ENCODE results near the gene UBQLNL.

UBQLNL gene, protein sequence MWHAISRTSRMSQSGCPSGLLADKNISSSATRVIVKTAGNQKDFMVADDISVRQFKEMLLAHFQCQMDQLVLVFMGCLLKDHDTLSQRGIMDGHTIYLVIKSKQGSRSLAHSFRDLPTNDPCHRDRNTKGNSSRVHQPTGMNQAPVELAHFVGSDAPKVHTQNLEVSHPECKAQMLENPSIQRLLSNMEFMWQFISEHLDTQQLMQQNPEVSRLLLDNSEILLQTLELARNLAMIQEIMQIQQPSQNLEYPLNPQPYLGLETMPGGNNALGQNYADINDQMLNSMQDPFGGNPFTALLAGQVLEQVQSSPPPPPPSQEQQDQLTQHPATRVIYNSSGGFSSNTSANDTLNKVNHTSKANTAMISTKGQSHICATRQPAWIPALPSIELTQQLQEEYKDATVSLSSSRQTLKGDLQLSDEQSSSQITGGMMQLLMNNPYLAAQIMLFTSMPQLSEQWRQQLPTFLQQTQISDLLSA

DNA sequence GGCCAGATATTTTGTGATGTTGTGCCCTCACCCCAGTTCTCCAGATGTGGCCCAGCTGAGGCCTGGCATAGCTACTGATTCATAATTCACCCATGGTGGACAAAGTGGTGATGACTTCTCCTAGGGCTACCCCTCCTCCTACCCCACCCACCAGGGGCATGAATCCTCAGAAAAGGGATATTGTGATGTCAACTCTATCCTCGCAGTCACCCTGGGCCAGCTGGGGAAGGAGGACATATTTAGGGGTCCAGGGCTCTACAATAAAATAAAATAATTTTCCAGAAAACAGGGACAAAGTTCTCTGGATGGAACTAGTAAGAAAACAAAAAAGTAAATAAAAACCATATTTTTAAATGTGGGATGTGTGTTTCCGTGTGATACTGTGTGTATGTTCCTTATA, at the start of gene UBQLNL:
Gene UBQLNL, minus strand, starts transcription at position 101 of the 400 bp plus-strand sequence. CDS start 258 bp downstream, outside the sequence.
- H3K4me3 ChIP-seq (ENCODE audit: low read length), result no peak within 1 kb of the TSS
- no peak for TF ChIP-seq ZNF274 (IDR thresholded peaks at IDR 0.05; ENCODE audit: low read depth, low read length)

DNA sequence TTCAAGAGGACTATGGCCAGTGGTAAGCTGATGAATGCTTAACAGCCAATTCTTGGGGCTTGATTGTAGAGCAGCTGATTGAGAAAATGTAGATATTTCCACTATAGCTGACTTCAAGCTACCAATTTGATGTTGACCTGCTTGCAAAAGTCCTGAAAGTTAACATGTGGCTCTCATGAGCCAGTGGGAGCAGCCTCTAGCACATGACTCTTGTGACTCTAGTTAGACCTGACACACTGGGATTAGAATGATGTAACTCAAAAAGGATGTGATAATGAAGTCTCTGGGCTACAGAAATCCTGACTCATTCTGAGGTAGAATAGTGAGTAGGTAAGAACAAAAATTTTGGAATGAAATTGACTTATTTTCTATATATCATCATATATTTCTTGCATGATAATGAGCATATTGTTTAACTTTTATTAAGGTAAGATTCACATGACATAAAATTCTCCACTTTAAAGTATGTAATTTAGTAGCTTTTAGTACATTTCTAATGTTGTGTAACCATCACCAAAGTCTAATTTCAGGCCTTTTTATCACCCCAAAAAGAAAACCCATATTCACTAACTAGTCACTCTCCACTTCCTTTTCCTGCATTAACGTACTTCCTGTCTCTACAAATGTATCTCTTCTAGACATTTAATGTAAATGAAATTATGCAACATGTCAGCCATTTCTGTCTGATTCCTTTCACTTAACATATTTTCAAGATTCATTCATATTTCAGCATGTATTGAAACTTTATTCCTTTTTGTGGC, 47.9 kb upstream of the UBQLNL start:
- TF ChIP-seq ZNF274 (IDR thresholded peaks at IDR 0.05; ENCODE audit: low read depth, low read length), result no peak

DNA sequence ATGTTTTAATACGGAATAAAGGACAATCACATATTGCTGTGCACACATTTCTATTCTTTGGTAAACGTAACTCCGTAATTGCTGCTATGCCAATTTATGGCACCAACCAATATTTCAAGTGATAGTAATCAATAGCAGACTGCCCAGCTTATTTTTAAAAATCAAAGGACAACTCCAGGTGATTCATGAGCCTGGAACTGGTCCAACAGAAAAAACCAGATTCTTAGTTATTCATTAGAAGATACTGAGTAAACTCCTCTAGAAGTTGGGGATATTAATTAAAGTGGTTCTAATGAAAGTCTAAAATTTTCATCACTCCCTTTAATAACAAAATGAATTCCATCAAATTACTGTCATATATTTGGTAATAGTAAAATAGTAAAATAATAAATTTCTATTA, 41.3 kb upstream of the UBQLNL start:
- no peak for TF ChIP-seq ZNF274 (IDR thresholded peaks at IDR 0.05; ENCODE audit: low read depth, low read length)
- H3K4me3 ChIP-seq (ENCODE audit: low read length), result no peak overlapping the region

More for the DNA sequence above, 47.9 kb upstream of the UBQLNL start:
- H3K4me3 ChIP-seq (ENCODE audit: low read length), result no peak overlapping the region

DNA sequence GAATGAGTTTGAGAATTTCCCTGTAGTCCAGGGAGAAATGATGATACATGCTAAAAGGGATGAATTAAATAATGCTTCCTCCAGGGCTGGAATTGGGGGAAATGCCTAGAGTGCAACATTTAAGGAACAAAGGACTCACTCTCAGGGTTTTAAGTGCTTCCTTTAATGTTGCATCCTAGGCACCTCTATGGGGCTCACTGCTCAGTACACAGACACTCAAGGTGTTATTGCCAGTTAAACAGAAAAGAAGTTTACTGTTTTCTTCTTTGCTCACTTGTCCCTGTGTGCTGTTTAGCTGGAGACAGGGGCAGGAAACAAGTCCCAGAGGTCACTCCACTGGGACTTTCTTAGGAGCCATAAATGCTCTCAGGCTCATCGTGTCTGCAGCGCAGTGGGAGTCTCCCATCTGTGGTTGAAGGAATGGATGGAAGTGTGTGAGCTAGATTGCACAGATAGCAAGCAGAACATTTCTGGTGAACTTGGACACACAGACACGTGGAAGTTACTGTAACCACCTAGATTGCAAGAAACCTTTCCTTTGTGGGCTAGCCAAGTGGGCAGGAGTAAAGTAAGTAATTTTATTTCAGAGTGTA, 40.2 kb upstream of the UBQLNL start:
- TF ChIP-seq ZNF274 (IDR thresholded peaks at IDR 0.05; ENCODE audit: low read depth, low read length), result no peak
- H3K4me3 ChIP-seq (ENCODE audit: low read length), result no peak overlapping the region

DNA sequence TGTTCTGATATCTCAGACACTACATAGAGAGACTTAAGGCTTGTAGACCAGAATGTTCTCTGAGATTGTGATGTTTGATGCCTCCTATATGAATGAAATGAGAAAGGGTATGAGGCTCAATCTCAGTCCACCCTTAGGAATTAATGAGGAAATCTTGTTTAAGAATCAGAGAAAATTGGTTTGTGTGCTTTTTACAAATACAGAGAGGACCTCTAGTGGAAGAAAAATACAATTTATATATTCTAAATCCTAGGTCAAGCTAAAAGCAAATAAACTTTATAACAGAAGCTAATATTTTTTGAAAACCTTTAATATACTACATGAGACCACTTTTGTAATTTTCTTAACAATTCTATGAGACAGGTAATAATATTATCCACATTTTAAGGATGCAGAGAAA, 36.8 kb upstream of the UBQLNL start:
- no peak overlapping the region for H3K4me3 ChIP-seq (ENCODE audit: low read length)
- TF ChIP-seq ZNF274 (IDR thresholded peaks at IDR 0.05; ENCODE audit: low read depth, low read length), result no peak

DNA sequence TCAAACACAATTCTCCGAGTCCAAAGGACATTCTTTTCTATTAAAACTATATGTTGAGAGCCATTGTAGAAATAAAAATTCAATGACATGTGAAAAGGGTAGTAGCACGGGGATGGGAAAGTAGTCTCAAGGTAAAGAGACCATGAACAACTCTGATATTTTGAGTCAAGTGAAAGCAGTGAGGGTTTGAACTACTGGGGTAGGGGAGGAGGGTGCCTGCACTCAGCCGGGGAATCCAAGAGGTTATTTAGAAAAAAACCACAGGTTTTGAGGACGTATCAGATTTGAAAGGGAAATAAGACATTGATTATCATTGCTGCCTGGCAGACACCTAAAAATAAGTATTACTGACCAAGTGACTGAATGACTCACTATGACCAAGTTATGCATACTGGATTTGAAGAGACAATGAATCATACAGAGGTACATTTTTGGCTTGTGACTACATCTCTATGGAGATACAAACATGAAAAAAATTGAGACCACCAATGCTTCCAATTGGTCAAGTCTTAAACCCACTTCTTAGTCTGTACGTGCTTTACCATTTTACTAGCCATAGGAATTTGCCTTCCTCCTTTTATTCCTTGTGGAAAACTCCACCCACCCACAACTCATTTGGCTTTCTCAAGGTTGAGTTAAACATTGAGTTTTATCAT, 34.1 kb upstream of the UBQLNL start:
- H3K4me3 ChIP-seq (ENCODE audit: low read length), result no peak overlapping the region
- no peak for TF ChIP-seq ZNF274 (IDR thresholded peaks at IDR 0.05; ENCODE audit: low read depth, low read length)

DNA sequence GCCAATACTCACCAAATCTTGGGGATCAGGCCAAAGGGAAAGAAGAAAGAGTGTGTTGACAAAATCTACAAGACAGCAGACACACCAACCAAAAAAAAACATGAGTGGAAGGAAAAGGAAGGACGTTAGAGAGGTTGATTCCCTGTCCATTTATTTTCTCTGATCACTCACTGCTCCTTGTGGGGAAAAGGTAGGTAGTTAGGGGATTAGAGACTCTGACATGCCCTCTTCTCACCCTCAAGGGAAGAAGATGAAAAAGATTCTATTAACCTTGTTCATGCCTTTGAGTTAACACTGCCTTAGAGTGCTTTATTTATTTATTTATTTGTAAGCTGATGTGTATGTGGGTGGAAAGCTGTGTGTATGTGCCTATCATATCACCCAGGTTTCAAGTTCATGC, 31.9 kb upstream of the UBQLNL start, which contains the start of gene OR52H1:
Gene OR52H1, minus strand, starts transcription at position 101 of the 400 bp plus-strand sequence. CDS start 3,035 bp downstream, outside the sequence.
- H3K4me3 ChIP-seq (ENCODE audit: low read length), result no peak within 1 kb of the TSS
- no peak for TF ChIP-seq ZNF274 (IDR thresholded peaks at IDR 0.05; ENCODE audit: low read depth, low read length)

DNA sequence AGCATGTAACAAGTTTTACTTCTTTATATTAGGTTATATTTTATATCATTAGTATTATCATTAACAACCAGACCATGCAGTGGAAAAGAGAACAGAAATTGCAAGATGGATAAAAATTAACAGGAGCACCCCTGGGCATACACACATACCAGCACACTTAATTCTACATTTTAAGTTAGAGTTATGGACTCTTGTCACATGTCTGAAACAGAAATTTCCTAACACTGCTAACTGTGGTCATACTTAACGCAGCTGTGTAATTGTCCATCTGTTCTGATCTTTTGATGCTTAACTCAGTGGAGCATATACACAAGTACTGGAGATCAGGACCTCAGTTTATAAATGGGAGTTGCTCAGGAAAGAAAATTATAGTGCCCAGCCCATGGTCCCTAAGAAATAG, 31.5 kb upstream of the UBQLNL start:
- TF ChIP-seq ZNF274 (IDR thresholded peaks at IDR 0.05; ENCODE audit: low read depth, low read length), result no peak
- H3K4me3 ChIP-seq (ENCODE audit: low read length), result no peak overlapping the region

DNA sequence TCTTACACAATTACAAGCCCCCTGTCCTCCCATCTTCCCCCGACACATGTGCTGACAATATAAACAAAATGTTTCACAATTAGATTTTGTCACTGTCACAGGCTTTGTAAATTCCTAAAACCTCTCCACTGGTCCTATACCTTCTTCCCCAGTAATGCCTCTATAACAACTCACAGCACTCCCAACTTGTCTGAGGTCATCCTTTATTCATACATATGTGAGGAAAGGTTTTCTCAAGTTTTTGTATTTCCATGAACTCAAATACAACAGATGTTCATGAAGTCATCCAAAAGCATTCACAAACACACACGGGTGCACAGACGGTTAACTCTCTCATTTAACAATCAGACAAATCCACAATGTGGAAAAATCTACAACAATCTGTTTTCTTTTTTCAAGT, 30.0 kb upstream of the UBQLNL start:
- no peak overlapping the region for H3K4me3 ChIP-seq (ENCODE audit: low read length)
- TF ChIP-seq ZNF274 (IDR thresholded peaks at IDR 0.05; ENCODE audit: low read depth, low read length), result no peak

DNA sequence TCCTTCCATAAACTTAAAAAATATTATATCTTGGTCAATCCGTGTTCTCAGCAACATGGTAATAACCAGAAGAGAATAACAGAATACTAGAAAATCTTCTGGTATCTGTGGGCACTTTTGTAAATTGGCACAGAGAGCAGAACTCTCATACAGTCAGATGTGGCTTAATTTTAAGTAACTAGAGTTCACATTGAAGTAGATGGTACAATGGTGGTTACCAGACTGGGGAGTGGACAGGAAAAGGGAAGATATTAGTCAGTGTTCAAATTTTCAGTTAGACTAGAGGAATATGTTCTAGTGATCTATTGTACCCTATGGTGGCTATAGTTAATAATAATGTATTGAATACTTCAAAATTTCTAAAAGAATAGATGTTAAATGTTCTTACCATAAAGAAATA, 24.9 kb upstream of the UBQLNL start:
- H3K4me3 ChIP-seq (ENCODE audit: low read length), result no peak overlapping the region
- TF ChIP-seq ZNF274 (IDR thresholded peaks at IDR 0.05; ENCODE audit: low read depth, low read length), result no peak

DNA sequence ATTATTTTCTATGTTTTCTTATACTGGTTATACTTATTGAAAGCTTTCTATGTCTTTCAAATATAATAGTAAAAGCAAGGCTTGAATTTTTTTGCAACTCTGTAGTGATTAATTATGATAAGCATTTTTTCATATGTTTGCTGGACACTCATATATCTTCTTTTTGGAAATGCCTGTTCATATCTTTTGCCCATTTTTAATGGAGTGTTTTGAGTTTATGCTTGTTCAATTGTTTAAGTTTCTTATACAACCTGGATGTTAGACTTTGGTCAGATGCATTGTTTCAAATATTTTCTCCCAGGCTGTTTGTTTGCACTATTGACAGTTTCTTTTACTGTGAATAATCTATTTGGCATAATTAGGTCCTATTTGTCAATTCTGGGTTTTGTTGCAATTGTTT, 20.0 kb upstream of the UBQLNL start:
- H3K4me3 ChIP-seq (ENCODE audit: low read length), result no peak overlapping the region
- TF ChIP-seq ZNF274 (IDR thresholded peaks at IDR 0.05; ENCODE audit: low read depth, low read length), result no peak

DNA sequence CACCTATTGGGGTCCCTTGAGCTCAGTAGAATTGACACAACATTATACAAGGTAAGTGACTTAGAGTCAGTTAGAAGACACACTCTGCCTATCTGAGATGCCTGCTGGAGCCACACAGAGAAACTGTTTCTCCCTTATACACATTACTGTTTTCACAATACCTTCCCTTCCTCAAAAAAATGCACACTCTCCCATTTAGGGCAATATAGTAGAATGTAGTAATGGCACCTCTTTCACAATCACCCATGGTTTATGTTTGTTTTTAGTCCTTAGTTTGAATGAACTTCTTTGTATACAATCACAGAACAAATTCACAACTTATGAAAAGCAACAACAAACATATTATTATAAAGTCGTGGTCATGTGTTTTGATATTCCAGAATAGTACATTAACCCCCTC, 17.5 kb upstream of the UBQLNL start:
- no peak overlapping the region for H3K4me3 ChIP-seq (ENCODE audit: low read length)
- no peak for TF ChIP-seq ZNF274 (IDR thresholded peaks at IDR 0.05; ENCODE audit: low read depth, low read length)

DNA sequence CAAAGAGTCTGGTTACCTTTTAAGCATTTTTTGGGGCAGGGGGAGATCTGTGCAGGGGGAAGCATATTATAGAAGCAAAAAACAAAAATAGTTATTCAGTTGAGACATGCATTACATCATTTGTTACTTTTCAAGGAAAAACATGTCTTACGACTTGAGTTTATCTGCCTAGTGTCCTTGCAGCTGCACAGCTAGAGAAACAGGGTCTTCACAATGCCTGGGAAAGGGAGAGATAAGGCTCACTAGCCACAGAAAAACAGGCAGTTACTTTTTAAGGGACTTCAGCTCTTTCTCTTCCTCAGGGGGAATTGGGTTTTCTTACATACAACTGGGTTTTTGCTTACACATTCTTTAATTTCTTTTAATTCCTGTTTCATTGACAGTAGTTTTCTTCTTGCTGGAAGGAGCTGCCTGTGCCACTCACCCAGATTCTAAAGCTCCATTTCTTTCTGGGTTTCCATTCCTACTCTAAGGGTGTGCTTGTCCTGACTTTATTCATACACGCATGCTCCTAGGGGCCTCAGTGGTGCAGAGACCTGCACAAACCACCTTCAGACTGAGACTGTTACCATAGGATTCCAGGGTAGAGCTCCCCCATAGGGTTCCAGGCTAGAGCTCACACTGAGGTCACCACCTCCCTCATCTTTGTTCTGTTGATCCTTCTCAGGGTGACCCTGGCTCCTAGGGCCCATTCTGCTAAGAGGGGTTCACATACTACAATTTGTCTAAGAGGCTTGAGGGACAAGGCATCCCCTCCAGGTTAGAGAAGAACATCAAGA, 14.7 kb upstream of the UBQLNL start:
- TF ChIP-seq ZNF274 (IDR thresholded peaks at IDR 0.05; ENCODE audit: low read depth, low read length), result no peak
- H3K4me3 ChIP-seq (ENCODE audit: low read length), result no peak overlapping the region

Data from GM08714 (cell line).